Heart right ventricle (tissue), 16 donors: Measurements from ENCODE around the gene TMEM42. TPM values are rescaled to one million over a fixed set of nuclear protein-coding genes. Genes with fewer than 3 reads are reported as not detected.
A peak's percentile ranks its signal among the peaks of the same experiment; 100 is the strongest.

Experiments
- ATAC-seq, 8 donors: fragments of 200-7000 bp; cut with Tn5 transposase; one replicate each; pipeline ENCODE4 v1.9.1; 2020; ENCODE audit warnings: mild to moderate bottlenecking in 8 of 8, moderate library complexity in 8 of 8, moderate number of reproducible peaks in 1 of 8
- DNase-seq, 2 donors: peaks; one replicate each; pipeline ENCODE4 v3.0.0-alpha.2; 2020
- H3K27ac ChIP-seq, 10 donors: fragments of 200-600 bp; sonication (generic) in 2 of 10; one replicate each; pipeline versions ENCODE4 v1.5.0 to v1.8.0; 2020 to 2022; ENCODE audit warnings: mild to moderate bottlenecking in 3 of 10
- H3K27me3 ChIP-seq, 7 donors: fragments of 200-600 bp; one replicate each; pipeline ENCODE4 v1.8.0; 2021 to 2022; ENCODE audit warnings: mild to moderate bottlenecking in 2 of 7
- H3K36me3 ChIP-seq, 9 donors: fragments of 200-600 bp; sonication (generic) in 1 of 9; one replicate each; pipeline versions ENCODE4 v1.5.0 to v1.8.0; 2020 to 2022; ENCODE audit warnings: mild to moderate bottlenecking in 2 of 9
- H3K4me1 ChIP-seq, 9 donors: fragments of 200-600 bp; sonication (generic) in 1 of 9; one replicate each; pipeline versions ENCODE4 v1.5.0 to v1.8.0; 2020 to 2022; ENCODE audit warnings: mild to moderate bottlenecking in 4 of 9
- H3K4me3 ChIP-seq, 10 donors: fragments of 200-600 bp; sonication (generic) in 2 of 10; one replicate each; pipeline versions ENCODE4 v1.5.0 to v1.8.0; 2020 to 2022; ENCODE audit warnings: mild to moderate bottlenecking in 7 of 10, moderate library complexity in 2 of 10
- H3K9me3 ChIP-seq, 11 donors: fragments of 200-600 bp in 10 of 11; sonication (generic) in 2 of 11; one replicate each; pipeline versions ENCODE4 v1.5.0 to v1.8.0; 2013 to 2022; ENCODE audit warnings: mild to moderate bottlenecking in 2 of 11, control low read depth in 1 of 11, moderate library complexity in 1 of 11
- CTCF ChIP-seq, 9 donors: fragments of 200-600 bp; sonication (generic) in 2 of 9; IDR thresholded peaks; one replicate each; pipeline versions ENCODE4 v1.5.0 to v1.8.0; 2021 to 2022; ENCODE audit warnings: antibody characterized with exemption in 9 of 9, mild to moderate bottlenecking in 5 of 9, moderate library complexity in 1 of 9
- WGBS, 2 donors: extraction: QIAGEN DNeasy Blood & Tissue Kit; methylation state at CpG; one replicate each; pipeline ENCODE4 v1.1.7; 2013; ENCODE audit warnings: inconsistent platforms in 1 of 2; 5-methylcytosine and 5-hydroxymethylcytosine counted together
- intact Hi-C, 10 donors: fragments of 100-400 bp; cut with DNase I; formaldehyde crosslinking; loops; one replicate each; pipeline versions ENCODE4 v1.11.1 to v1.14.2; 2022
- polyA plus RNA-seq, 2 donors: library from polyadenylated mRNA; stranded (reverse); fragments of 200-250 nt; gene quantifications; one replicate each; pipeline ENCODE4 v1.2.3, GENCODE V29; 2013
- total RNA-seq, 10 donors: library from RNA; stranded (reverse); fragmentation: NEBNext Ultra II Directional in 3 of 10; extraction: Animal tissue kit (Norgen Biotek cat#: 25700) in 3 of 10; gene quantifications; one replicate each; pipeline versions ENCODE4 v1.2.1 to v1.2.4, GENCODE V29; 2021 to 2023
- donor health status: Arrhythmogenic right ventricular cardiomyopathy.
- donor health status: ischemic (EF 13 %, LVEDD 7.1; RV severe dilation, severe dysfunction).
- donor health status: healthy with polysubstance abuse.
- donor health status: DM: no; HTN: yes; CAD: no.
- donor health status: DM: no; HTN: no; CAD: no.
- donor health status: ischemic (EF 25% LVEDD 6.9; RV normal size, moderate dysfunction).
- donor health status: ischemic (EF 25% LVEDD 5.7; RV mildly dilated, moderate dysfunction).
- donor health status: healthy.
- donor health status: DM: yes; HTN: yes; CAD: no.
- donor health status: Ischemic cardiomyopathy.
- donor health status: ischemic (EF 35%, LVEDD 5.7; RV mildly dilated, moderate dysfunction).
- donor health status: nonischemic (EF 11% LVEDD 7.7; RV severe dilation, severe dysfunction).
- donor health status: DM: yes; HTN: yes; CAD: no.
- donor health status: PGD.
- donor health status: ischemic (EF 29% LVEDD 5.4; RV normal size, mild dysfunction).
- donor health status: nonischemic (EF 23%, LVEDD 6.1; RV moderate dilation, normal function).

The TMEM42 gene
- total and polyA plus RNA-seq, 12 donors: 8.4 to 18.7 (median 11.6) TPM

GRCh38 chr3:44827196-44827595 lies 34.5 kb upstream of the TMEM42 start:
- ATAC-seq: no peak
- intact Hi-C loops: no loop called here
- 88 to 96% methylated on average over 3 of the region's 3 CpGs for WGBS, 2 donors

GRCh38 chr3:44831232-44831631 lies 30.5 kb upstream of the TMEM42 start:
- H3K4me3 ChIP-seq: no peak overlapping the region
- DNase-seq (no peak), ATAC-seq (no peak)
- no peak overlapping the region for H3K27ac ChIP-seq
- H3K27me3 ChIP-seq: no peaks in the 10 kb centered on the region
- H3K9me3 ChIP-seq: peaks cover 0 to 7% (median 0%) of the 10 kb centered on the region in 11 donors
- no peak for TF ChIP-seq CTCF (IDR thresholded peaks at IDR 0.05)
- H3K4me1 ChIP-seq: peaks cover 0 to 7% (median 0%) of the 10 kb centered on the region in 9 donors
- intact Hi-C loops: no loop called here
- H3K36me3 ChIP-seq: peaks cover 0 to 29% (median 0%) of the 10 kb centered on the region in 9 donors
- 80 to 82% methylated on average over 5 of the region's 5 CpGs for WGBS, 2 donors

More at GRCh38 chr3:44827196-44827595, 34.5 kb upstream of the TMEM42 start:
- Histone ChIP-seq H3K36me3 (peaks cover 0 to 29% (median 0%) of the 10 kb centered on the region in 9 donors), H3K9me3 (no peaks in the 10 kb centered on the region), H3K27ac (no peak overlapping the region), H3K4me3 (no peak overlapping the region), H3K27me3 (no peaks in the 10 kb centered on the region), H3K4me1 (no peaks in the 10 kb centered on the region)
- DNase-seq: no peak
- TF ChIP-seq CTCF (IDR thresholded peaks at IDR 0.05): no peak

- WGBS, 2 donors: 41 to 73% methylated on average over 1 of the region's 1 CpG
- Histone ChIP-seq H3K36me3 (peaks cover 0 to 23% (median 0%) of the 10 kb centered on the region in 9 donors), H3K27ac (no peak overlapping the region), H3K27me3 (no peaks in the 10 kb centered on the region), H3K4me3 (no peak overlapping the region), H3K9me3 (peaks cover 0 to 15% (median 5%) of the 10 kb centered on the region in 11 donors), H3K4me1 (peaks cover 0 to 7% (median 0%) of the 10 kb centered on the region in 9 donors)
- peak in 2 of 8 donors; percentile 60 to 69 for ATAC-seq
- intact Hi-C loops: no loop called here
- TF ChIP-seq CTCF (IDR thresholded peaks at IDR 0.05): no peak
- DNase-seq: no peak
These were observed 29.7 kb upstream of the TMEM42 start for GRCh38 chr3:44832032-44832431.

- Histone ChIP-seq H3K4me3 (peak overlapping the region in 6 of 10 donors; percentile 9 to 30 (median 23)), H3K36me3 (peaks cover 0 to 27% (median 0%) of the 10 kb centered on the region in 9 donors), H3K27me3 (no peaks in the 10 kb centered on the region), H3K27ac (peak overlapping the region in 5 of 10 donors; percentile 16 to 42 (median 38)), H3K9me3 (peaks cover 0 to 22% (median 6%) of the 10 kb centered on the region in 11 donors), H3K4me1 (peaks cover 0 to 7% (median 0%) of the 10 kb centered on the region in 9 donors)
- intact Hi-C loops: no loop called here
- no peak for DNase-seq
- peak in 1 of 8 donors; percentile 53 for ATAC-seq
- TF ChIP-seq CTCF (IDR thresholded peaks at IDR 0.05): no peak
- 65 to 74% methylated on average over 2 of the region's 2 CpGs for WGBS, 2 donors
These were observed 28.7 kb upstream of the TMEM42 start for GRCh38 chr3:44832965-44833364.
